Kidney (tissue), 14 donors: ENCODE data around the gene MITF. TPM values are rescaled to one million over a fixed set of nuclear protein-coding genes. Genes with fewer than 3 reads are reported as not detected.

Experiments used
- DNase-seq, 5 donors: peaks; one replicate each; pipeline ENCODE4 v3.0.0-alpha.2; 2013 to 2020
- FAIRE-seq: peaks from 2 replicates; lab custom pipeline; 2012; peaks lifted over from hg19 to GRCh38; lab: Jason Lieb, UNC
- H3K27ac ChIP-seq, 2 donors: one replicate each; pipeline ENCODE4 v1.7.0; 2013; ENCODE audit warnings: low read depth in 2 of 2, low read length in 2 of 2, inconsistent platforms in 1 of 2
- H3K27me3 ChIP-seq: one replicate; pipeline ENCODE4 v1.7.1; 2013; ENCODE audit warnings: low read length, inconsistent platforms; ENCODE audit not compliant: control insufficient read depth, insufficient read depth
- H3K36me3 ChIP-seq, 3 donors: one replicate each; pipeline versions ENCODE4 v1.7.0 to v1.7.1; 2013; ENCODE audit warnings: low read length in 3 of 3, control low read depth in 1 of 3, inconsistent platforms in 1 of 3; ENCODE audit not compliant: insufficient read depth in 3 of 3, control insufficient read depth in 2 of 3
- H3K4me1 ChIP-seq, 3 donors: one replicate each; pipeline versions ENCODE4 v1.7.0 to v1.7.1; 2013; ENCODE audit warnings: low read length in 3 of 3, inconsistent platforms in 1 of 3, low read depth in 1 of 3; ENCODE audit not compliant: control insufficient read depth in 2 of 3, insufficient read depth in 2 of 3
- H3K4me3 ChIP-seq, 3 donors: one replicate each; pipeline versions ENCODE4 v1.7.0 to v1.8.1; 2013; ENCODE audit warnings: low read length in 3 of 3, control low read depth in 1 of 3, inconsistent platforms in 1 of 3
- H3K9ac ChIP-seq, 3 donors: one replicate each; pipeline versions ENCODE4 v1.7.0 to v1.7.1; 2013; ENCODE audit warnings: low read length in 3 of 3, control low read depth in 1 of 3, inconsistent platforms in 1 of 3
- H3K9me3 ChIP-seq, 3 donors: one replicate each; pipeline versions ENCODE4 v1.7.0 to v1.7.1; 2013; ENCODE audit warnings: low read length in 3 of 3, control low read depth in 1 of 3, inconsistent platforms in 1 of 3; ENCODE audit not compliant: control insufficient read depth in 2 of 3, insufficient read depth in 1 of 3
- CTCF ChIP-seq: IDR thresholded peaks from 3 replicates; pipeline ENCODE4 v1.5.1; 2012; ENCODE audit warnings: mild to moderate bottlenecking, moderate library complexity, borderline replicate concordance; ENCODE audit not compliant: insufficient read depth; ENCODE audit errors: extremely low read depth
- intact Hi-C: fragments of 100-400 bp; cut with DNase I; formaldehyde crosslinking; loops from one replicate; pipeline ENCODE4 v1.11.1; 2022
- polyA plus RNA-seq: library from polyadenylated mRNA; stranded (reverse); fragments of 350-450 nt; fragmentation: Illumina TruSeq; extraction: RNeasy Lipid Tissue Mini Kit (QIAGEN cat#74804); gene quantifications from one replicate; pipeline ENCODE4 v1.2.3, GENCODE V29; 2014; ENCODE audit warnings: low read depth, low replicate concordance; ENCODE audit not compliant: insufficient read depth
- total RNA-seq: library from RNA; stranded (reverse); fragmentation: NEBNext Ultra II Directional; extraction: Animal tissue kit (Norgen Biotek cat#: 25700); gene quantifications from one replicate; pipeline ENCODE4 v1.2.1, GENCODE V29; 2021
- donor health status: control.
- donor health status: control.
- donor health status: control.
- donor health status: control.
- donor health status: control.
- donor health status: DM: yes; HTN: yes; CAD: no.
- donor health status: Normal renal cell carcinoma (clear cell type).

The MITF gene
- total and polyA plus RNA-seq, 2 donors from 2014 or later = 14.1 to 52.6 TPM

GRCh38 chr3:69695443-69695842 lies 43.8 kb upstream of the MITF start:
- Histone ChIP-seq H3K9ac (no peak overlapping the region), H3K27ac (no peak overlapping the region), H3K4me1 (no peaks in the 10 kb centered on the region), H3K27me3 (no peaks in the 10 kb centered on the region), H3K4me3 (no peak overlapping the region), H3K9me3 (peaks cover 0 to under 1% (median under 1%) of the 10 kb centered on the region in 3 donors), H3K36me3 (no peaks in the 10 kb centered on the region)
- TF ChIP-seq CTCF = no peak
- intact Hi-C loops = loop anchor here (10.0 kb wide), 2 partner anchors 99 to 159 kb away; no protein-coding TSS in a partner anchor
- DNase-seq (no peak), FAIRE-seq (no peak)

- Histone ChIP-seq H3K27ac (no peak overlapping the region), H3K36me3 (no peaks in the 10 kb centered on the region), H3K9me3 (peaks cover 0 to 5% (median 2%) of the 10 kb centered on the region in 3 donors), H3K9ac (no peak overlapping the region), H3K4me1 (no peaks in the 10 kb centered on the region), H3K27me3 (no peaks in the 10 kb centered on the region), H3K4me3 (no peak overlapping the region)
- DNase-seq = no peak
- intact Hi-C loops = loop anchor here (10.0 kb wide), 2 partner anchors 99 to 159 kb away; no protein-coding TSS in a partner anchor
- FAIRE-seq = no peak
- TF ChIP-seq CTCF = no peak
Observed at GRCh38 chr3:69695933-69696332, 43.3 kb upstream of the MITF start.

- Histone ChIP-seq H3K27ac (no peak overlapping the region), H3K27me3 (no peaks in the 10 kb centered on the region), H3K9me3 (peaks cover 0 to 9% (median 2%) of the 10 kb centered on the region in 3 donors), H3K4me3 (no peak overlapping the region), H3K36me3 (no peaks in the 10 kb centered on the region), H3K4me1 (no peaks in the 10 kb centered on the region), H3K9ac (no peak overlapping the region)
- DNase-seq (peak in 1 of 5 donors; percentile 15), FAIRE-seq (no peak)
- TF ChIP-seq CTCF = no peak
- intact Hi-C loops = loop anchor here (10.0 kb wide), 2 partner anchors 98 to 158 kb away; no protein-coding TSS in a partner anchor
Observed at GRCh38 chr3:69696367-69696766, 42.9 kb upstream of the MITF start.

- Histone ChIP-seq H3K36me3 (no peaks in the 10 kb centered on the region), H3K4me1 (no peaks in the 10 kb centered on the region), H3K27me3 (no peaks in the 10 kb centered on the region), H3K4me3 (no peak overlapping the region), H3K9me3 (peaks cover 0 to 10% (median 2%) of the 10 kb centered on the region in 3 donors), H3K9ac (no peak overlapping the region), H3K27ac (no peak overlapping the region)
- no peak for TF ChIP-seq CTCF
- intact Hi-C loops = loop anchor here (10.0 kb wide), 2 partner anchors 97 to 157 kb away; no protein-coding TSS in a partner anchor
- no peak for FAIRE-seq
- no peak for DNase-seq
Observed at GRCh38 chr3:69697381-69697780, 41.9 kb upstream of the MITF start.
